ENCODE data around the gene GFOD1.

Gene GFOD1

GRCh38 chr6:13373488-13373886 is 113.9 kb downstream of the GFOD1 start:
- no peak for TF ChIP-seq MAX (IDR thresholded peaks at IDR 0.05)
- TF ChIP-seq ZBTB7A (IDR thresholded peaks at IDR 0.05; ENCODE audit: low read depth) = no peak
- TF ChIP-seq, protein P1, sequence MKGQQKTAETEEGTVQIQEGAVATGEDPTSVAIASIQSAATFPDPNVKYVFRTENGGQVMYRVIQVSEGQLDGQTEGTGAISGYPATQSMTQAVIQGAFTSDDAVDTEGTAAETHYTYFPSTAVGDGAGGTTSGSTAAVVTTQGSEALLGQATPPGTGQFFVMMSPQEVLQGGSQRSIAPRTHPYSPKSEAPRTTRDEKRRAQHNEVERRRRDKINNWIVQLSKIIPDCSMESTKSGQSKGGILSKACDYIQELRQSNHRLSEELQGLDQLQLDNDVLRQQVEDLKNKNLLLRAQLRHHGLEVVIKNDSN (IDR thresholded peaks at IDR 0.05) = no peak
- no peak for TF ChIP-seq RAD21 (IDR thresholded peaks at IDR 0.05; ENCODE audit: low read depth)
- TF ChIP-seq TAF1 (IDR thresholded peaks at IDR 0.05; ENCODE audit: low read depth) = no peak
- TF ChIP-seq CREB1 (IDR thresholded peaks at IDR 0.05; ENCODE audit: low read depth) = no peak
- no peak for TF ChIP-seq NFIC (IDR thresholded peaks at IDR 0.05)

DNA sequence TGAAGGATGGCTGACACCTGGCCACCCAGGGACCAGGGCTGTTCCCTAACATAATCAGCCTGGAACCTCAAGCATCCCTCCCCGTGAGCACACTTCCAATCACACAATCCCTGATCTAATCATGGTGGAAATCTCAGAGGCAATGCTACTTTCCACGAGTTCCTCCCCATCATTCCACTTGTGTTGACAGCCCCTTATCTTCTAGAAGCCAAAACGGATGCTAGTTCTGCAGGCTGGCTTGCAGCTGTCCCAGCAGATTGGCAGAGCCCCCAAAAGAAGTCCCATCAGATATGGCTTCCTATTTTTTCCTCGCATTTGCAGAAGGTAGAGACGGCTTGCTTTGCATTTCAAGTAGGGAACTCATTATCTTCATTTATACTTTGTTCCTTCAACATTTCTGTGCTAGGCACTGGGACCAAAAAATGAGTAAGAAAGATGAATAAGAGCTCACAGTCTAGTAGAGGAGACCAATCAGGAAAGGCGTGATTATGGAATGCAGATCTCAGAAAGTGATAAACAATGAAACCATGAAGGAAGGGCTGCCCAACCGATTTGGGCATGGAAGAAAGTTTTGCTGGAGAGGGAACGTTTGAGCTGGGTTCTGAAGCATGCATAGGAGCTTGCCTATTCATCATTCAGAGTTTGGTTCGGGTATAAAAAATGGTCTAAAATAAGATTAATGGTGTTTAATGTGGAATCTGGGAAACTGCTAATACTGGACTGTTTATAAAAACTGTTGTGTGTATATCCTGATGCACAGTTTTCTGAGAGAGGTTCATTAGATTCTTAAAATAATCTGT is 114.5 kb downstream of the GFOD1 start:
- TF ChIP-seq TEAD4 (IDR thresholded peaks at IDR 0.05) = no peak
- TF ChIP-seq MAX (IDR thresholded peaks at IDR 0.05) = no peak
- TF ChIP-seq YY1 (IDR thresholded peaks at IDR 0.05; ENCODE audit: low read depth) = no peak
- TF ChIP-seq TCF12 (IDR thresholded peaks at IDR 0.05; ENCODE audit: low read depth) = no peak

DNA sequence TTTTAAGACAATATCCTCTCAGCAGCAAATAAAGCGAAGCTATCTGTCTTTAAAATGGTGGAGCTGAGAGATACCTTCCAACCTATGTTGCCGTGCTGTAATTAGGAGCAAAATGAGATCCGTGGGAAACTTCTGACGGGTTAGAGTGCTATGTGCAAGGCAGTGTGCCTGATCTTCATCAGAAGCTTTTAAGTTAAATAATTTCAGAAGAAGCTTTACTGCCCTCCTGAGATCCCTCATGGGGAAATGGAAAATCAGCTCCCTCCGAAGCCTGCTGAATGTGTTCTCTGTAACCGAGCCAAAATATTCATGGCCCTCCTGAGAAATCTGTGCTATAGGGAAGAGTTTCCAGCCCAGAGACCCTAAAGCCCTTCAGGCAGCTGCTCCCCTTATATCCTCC is 115.3 kb downstream of the GFOD1 start:
- TF ChIP-seq FOXM1 (IDR thresholded peaks at IDR 0.05; ENCODE audit: borderline replicate concordance, low read depth) = no peak
- no peak for TF ChIP-seq RAD21 (IDR thresholded peaks at IDR 0.05; ENCODE audit: low read depth)
- TF ChIP-seq, protein P2, sequence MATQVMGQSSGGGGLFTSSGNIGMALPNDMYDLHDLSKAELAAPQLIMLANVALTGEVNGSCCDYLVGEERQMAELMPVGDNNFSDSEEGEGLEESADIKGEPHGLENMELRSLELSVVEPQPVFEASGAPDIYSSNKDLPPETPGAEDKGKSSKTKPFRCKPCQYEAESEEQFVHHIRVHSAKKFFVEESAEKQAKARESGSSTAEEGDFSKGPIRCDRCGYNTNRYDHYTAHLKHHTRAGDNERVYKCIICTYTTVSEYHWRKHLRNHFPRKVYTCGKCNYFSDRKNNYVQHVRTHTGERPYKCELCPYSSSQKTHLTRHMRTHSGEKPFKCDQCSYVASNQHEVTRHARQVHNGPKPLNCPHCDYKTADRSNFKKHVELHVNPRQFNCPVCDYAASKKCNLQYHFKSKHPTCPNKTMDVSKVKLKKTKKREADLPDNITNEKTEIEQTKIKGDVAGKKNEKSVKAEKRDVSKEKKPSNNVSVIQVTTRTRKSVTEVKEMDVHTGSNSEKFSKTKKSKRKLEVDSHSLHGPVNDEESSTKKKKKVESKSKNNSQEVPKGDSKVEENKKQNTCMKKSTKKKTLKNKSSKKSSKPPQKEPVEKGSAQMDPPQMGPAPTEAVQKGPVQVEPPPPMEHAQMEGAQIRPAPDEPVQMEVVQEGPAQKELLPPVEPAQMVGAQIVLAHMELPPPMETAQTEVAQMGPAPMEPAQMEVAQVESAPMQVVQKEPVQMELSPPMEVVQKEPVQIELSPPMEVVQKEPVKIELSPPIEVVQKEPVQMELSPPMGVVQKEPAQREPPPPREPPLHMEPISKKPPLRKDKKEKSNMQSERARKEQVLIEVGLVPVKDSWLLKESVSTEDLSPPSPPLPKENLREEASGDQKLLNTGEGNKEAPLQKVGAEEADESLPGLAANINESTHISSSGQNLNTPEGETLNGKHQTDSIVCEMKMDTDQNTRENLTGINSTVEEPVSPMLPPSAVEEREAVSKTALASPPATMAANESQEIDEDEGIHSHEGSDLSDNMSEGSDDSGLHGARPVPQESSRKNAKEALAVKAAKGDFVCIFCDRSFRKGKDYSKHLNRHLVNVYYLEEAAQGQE (IDR thresholded peaks at IDR 0.05; ENCODE audit: low read depth) = no peak
- TF ChIP-seq EP300 (IDR thresholded peaks at IDR 0.05; ENCODE audit: borderline replicate concordance) = no peak
- no peak for TF ChIP-seq NFIC (IDR thresholded peaks at IDR 0.05)
- TF ChIP-seq TAF1 (IDR thresholded peaks at IDR 0.05; ENCODE audit: low read depth) = no peak
- no peak for TF ChIP-seq CREB1 (IDR thresholded peaks at IDR 0.05; ENCODE audit: low read depth)

- TF ChIP-seq, protein P1 (IDR thresholded peaks at IDR 0.05) = no peak
- no peak for TF ChIP-seq YY1 (IDR thresholded peaks at IDR 0.05; ENCODE audit: low read depth)
- no peak for TF ChIP-seq CEBPB (IDR thresholded peaks at IDR 0.05)
- no peak for TF ChIP-seq RAD21 (IDR thresholded peaks at IDR 0.05; ENCODE audit: low read depth)
- no peak for TF ChIP-seq TAF1 (IDR thresholded peaks at IDR 0.05; ENCODE audit: low read depth)
- TF ChIP-seq EGR1 (IDR thresholded peaks at IDR 0.05) = no peak
- no peak for TF ChIP-seq EP300 (IDR thresholded peaks at IDR 0.05; ENCODE audit: borderline replicate concordance)
Measured at GRCh38 chr6:13371421-13372072, 115.9 kb downstream of the GFOD1 start.

DNA sequence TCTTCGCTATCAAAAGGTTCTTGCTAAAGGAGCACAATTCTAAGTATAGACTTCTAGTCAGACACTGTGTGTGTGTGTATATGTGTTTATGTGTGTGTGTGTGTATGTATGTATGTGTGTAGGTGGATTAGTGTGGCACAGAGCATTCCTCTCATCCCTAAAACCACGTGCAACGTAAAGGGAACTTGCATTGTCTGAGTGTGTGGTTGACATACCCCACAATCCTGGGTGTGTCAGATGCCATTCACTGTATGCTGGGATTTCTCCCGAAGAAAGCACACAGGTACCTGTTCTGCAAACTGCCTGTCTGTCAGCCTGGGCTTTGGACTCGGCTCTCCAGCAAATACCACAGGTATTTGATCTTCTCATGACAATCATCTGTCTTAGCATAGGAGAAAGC is 116.8 kb downstream of the GFOD1 start:
- no peak for TF ChIP-seq RAD21 (IDR thresholded peaks at IDR 0.05; ENCODE audit: low read depth)
- TF ChIP-seq TAF1 (IDR thresholded peaks at IDR 0.05; ENCODE audit: low read depth) = no peak
- no peak for TF ChIP-seq CEBPB (IDR thresholded peaks at IDR 0.05)
- TF ChIP-seq, protein P1 (IDR thresholded peaks at IDR 0.05) = no peak
- no peak for TF ChIP-seq FOXM1 (IDR thresholded peaks at IDR 0.05; ENCODE audit: borderline replicate concordance, low read depth)
- TF ChIP-seq EGR1 (IDR thresholded peaks at IDR 0.05) = no peak
- no peak for TF ChIP-seq CREB1 (IDR thresholded peaks at IDR 0.05; ENCODE audit: low read depth)
- no peak for TF ChIP-seq TEAD4 (IDR thresholded peaks at IDR 0.05)
- TF ChIP-seq MAX (IDR thresholded peaks at IDR 0.05) = no peak
- TF ChIP-seq YY1 (IDR thresholded peaks at IDR 0.05; ENCODE audit: low read depth) = no peak

DNA sequence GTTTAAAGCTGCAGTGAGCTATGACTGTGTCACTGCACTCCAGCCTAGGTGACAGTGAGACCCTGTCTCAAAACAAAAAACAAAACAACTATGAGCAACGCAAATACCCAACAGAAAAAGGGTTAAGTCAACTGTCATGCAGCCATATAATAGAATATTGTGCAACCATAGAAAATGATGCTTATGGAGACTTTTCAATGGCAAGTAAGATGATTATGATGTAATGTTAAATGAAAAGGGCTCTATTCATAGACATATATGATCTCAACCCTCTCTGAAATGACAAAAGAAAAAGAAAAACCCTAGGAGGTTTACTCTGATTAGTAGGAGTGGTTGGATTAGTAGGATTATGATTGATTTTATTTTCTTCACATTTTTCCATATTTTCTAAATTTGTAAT is 117.8 kb downstream of the GFOD1 start:
- TF ChIP-seq TAF1 (IDR thresholded peaks at IDR 0.05; ENCODE audit: low read depth) = no peak
- TF ChIP-seq ZBTB7A (IDR thresholded peaks at IDR 0.05; ENCODE audit: low read depth) = no peak
- TF ChIP-seq EP300 (IDR thresholded peaks at IDR 0.05; ENCODE audit: borderline replicate concordance) = no peak
- TF ChIP-seq CEBPB (IDR thresholded peaks at IDR 0.05) = no peak
- no peak for TF ChIP-seq EGR1 (IDR thresholded peaks at IDR 0.05)
- TF ChIP-seq TEAD4 (IDR thresholded peaks at IDR 0.05) = no peak
- no peak for TF ChIP-seq MAX (IDR thresholded peaks at IDR 0.05)
- TF ChIP-seq CREB1 (IDR thresholded peaks at IDR 0.05; ENCODE audit: low read depth) = no peak
- no peak for TF ChIP-seq RAD21 (IDR thresholded peaks at IDR 0.05; ENCODE audit: low read depth)

GRCh38 chr6:13368731-13369115 is 118.7 kb downstream of the GFOD1 start:
- TF ChIP-seq CEBPB (IDR thresholded peaks at IDR 0.05) (no peak), TEAD4 (IDR thresholded peaks at IDR 0.05) (no peak), EP300 (IDR thresholded peaks at IDR 0.05; ENCODE audit: borderline replicate concordance) (no peak), TCF12 (IDR thresholded peaks at IDR 0.05; ENCODE audit: low read depth) (no peak), CREB1 (IDR thresholded peaks at IDR 0.05; ENCODE audit: low read depth) (no peak), TAF1 (IDR thresholded peaks at IDR 0.05; ENCODE audit: low read depth) (no peak), EGR1 (IDR thresholded peaks at IDR 0.05) (no peak)
